ENCODE results near the gene PFN3. TPM values are rescaled to one million over a fixed set of nuclear protein-coding genes. Genes with fewer than 3 reads are reported as not detected.
A peak's percentile ranks its signal among the peaks of the same experiment; 100 is the strongest.
"Not testable (repeated sequence)": the region's sequence is repeated elsewhere in the genome, so short reads cannot be mapped to it uniquely, and the experiment has no call there.

Gene PFN3
- total RNA-seq, 2 experiments from 2014 or later: not detected

DNA sequence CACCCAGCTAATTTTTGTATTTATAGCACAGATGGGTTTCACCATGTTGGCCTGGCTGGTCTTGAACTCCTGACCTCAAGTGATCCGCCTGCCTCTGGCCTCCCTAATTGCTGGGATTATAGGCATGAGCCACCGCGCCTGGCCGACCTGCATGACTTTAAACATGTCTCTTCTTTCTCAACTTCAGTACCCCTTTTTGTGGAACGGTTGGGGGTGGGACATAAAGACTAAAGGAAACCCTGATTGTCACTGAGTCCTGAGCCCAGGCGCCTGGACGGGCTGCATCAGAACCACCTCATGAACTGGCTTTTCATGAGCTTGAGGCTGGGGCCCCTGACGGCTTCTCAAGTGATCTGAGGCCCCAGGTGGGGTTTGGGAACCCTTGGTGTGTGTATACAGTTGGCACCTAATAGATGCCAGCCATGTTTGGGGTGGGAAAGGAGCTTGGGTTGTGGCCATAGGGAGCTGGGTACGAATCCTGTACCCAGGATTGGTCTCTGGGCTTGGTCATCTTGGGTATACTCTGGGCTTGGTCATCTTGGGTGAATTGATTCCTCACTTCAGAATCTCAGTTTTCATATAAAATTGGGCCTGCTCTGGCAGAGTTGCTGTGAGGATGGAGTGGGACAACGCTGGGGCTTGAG is 28.2 kb upstream of the PFN3 start:
- CTCF ChIA-PET: interaction anchor here (0.8 to 53.2 kb wide), 7 partner anchors 16 to 60 kb away, joined by 4 to 1643 read pairs (median 7); partner anchors contain the start of genes DBN1, F12, PFN3 and PRR7
- Mint-ChIP-seq H3K27me3 (no peaks in the 10 kb centered on the region), H3K4me1 (peaks cover 66% of the 10 kb centered on the region), H3K27ac (peak overlapping the region; percentile 92), H3K36me3 (ENCODE audit: low read depth) (peaks cover 62% of the 10 kb centered on the region), H3K4me3 (peak overlapping the region; percentile 96), H3K9me3 (no peaks in the 10 kb centered on the region)
- DNase-seq: peak; percentile 6
- POLR2A ChIA-PET: no interaction called here

GRCh38 chr5:177427919-177428573 is 27.6 kb upstream of the PFN3 start:
- H3K9me3 Mint-ChIP-seq: no peaks in the 10 kb centered on the region
- peak overlapping the region; percentile 96 for H3K4me3 Mint-ChIP-seq
- H3K4me1 Mint-ChIP-seq: peaks cover 62% of the 10 kb centered on the region
- CTCF ChIA-PET: interaction anchor here (1.1 to 53.2 kb wide), 6 partner anchors 22 to 118 kb away, joined by 3 to 1643 read pairs (median 6); partner anchors contain the start of genes DBN1, F12, PFN3 and PRR7
- DNase-seq: peak; percentile 34
- POLR2A ChIA-PET: no interaction called here
- H3K36me3 Mint-ChIP-seq (ENCODE audit: low read depth): peaks cover 56% of the 10 kb centered on the region
- peak overlapping the region; percentile 92 for H3K27ac Mint-ChIP-seq
- H3K27me3 Mint-ChIP-seq: no peaks in the 10 kb centered on the region

DNA sequence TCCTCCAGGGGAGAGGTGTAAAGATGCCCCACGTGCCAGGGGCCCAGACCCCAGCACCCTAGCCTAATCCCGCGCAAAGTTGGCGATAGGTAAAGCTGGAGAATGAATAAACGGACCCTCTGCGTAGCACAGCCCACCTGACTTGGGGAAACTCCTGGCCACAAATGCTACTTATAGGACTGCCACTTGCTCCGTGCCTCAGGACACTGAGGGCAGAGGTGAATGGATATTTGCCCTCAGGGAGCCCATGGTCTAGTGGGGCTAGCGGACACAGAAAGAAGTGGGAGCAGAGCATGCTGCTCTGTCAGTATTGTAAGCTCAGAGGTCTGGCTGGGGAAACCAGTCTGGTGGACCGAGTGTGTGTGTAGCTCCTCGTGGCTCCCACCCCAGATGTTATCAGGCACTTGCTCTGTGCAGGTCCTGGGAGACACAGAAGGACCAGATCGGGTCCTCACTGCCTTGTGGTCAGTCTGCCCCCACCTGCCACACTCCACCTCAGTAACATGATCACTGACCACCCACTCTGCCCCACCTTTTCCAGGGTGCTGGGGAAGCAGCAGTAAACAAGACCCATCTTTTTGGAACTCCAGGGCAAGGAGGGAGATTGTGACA is 26.9 kb upstream of the PFN3 start:
- Mint-ChIP-seq H3K4me1 (peaks cover 59% of the 10 kb centered on the region), H3K36me3 (ENCODE audit: low read depth) (peaks cover 55% of the 10 kb centered on the region), H3K27me3 (no peaks in the 10 kb centered on the region), H3K9me3 (no peaks in the 10 kb centered on the region), H3K27ac (peak overlapping the region; percentile 92), H3K4me3 (peak overlapping the region; percentile 96)
- ChIA-PET CTCF (interaction anchor here (1.0 to 53.2 kb wide), 7 partner anchors 22 to 117 kb away, joined by 3 to 1643 read pairs (median 7); partner anchors contain the start of genes DBN1, F12, PFN3 and PRR7), POLR2A (no interaction called here)
- no peak for DNase-seq

DNA sequence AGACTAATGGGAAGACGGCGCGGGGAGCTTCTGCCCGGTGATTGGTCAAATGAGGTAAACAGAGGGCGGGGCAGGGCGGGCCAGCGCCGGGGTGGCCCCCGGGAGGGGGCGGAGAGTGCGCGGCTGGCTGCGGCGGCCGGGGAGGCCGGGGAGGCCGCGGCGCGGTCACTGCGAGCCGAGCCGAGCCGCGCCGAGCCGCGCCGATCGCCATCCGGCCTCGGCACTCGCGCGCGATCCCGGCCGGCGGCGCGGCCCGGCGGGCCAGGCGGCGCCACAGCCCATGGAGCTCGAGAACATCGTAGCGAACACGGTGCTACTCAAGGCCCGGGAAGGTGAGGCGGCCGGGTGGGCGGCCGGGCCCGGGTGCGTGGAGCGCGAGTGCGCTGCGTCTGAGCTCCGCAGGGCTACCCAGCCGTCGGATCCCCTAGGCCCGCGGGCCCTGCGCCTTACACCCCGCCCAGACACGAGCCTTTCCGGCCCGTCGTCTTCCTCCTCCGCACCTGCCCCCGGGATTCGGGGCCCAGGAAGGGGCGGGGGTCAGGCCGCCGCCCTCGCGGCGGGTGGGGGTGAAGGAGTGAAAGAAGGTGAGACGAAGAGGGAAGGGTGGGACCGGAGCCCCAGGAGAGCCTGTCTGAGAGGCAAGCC is 26.2 kb upstream of the PFN3 start, which contains the start of gene GRK6:
TSS of gene GRK6 (plus strand) at position 111 of the 645 bp plus-strand sequence. CDS start at position 281, 170 bp downstream.
- H3K9me3 Mint-ChIP-seq: peaks cover 2% of the 10 kb centered on the region
- CTCF ChIA-PET: interaction anchor here (1.0 to 53.2 kb wide), 6 partner anchors 9 to 80 kb away, joined by 3 to 1643 read pairs (median 6); partner anchors contain the start of genes DBN1, F12, PFN3 and PRR7

GRCh38 chr5:177425801-177426565 is 25.5 kb upstream of the PFN3 start:
- H3K4me3 Mint-ChIP-seq: peak overlapping the region; percentile 97
- no peaks in the 10 kb centered on the region for H3K27me3 Mint-ChIP-seq
- ChIA-PET POLR2A (no interaction called here), CTCF (interaction anchor here (1.0 to 53.2 kb wide), 6 partner anchors 9 to 116 kb away, joined by 3 to 1643 read pairs (median 6); partner anchors contain the start of genes DBN1, F12, PFN3 and PRR7)
- peaks cover 2% of the 10 kb centered on the region for H3K9me3 Mint-ChIP-seq
- peaks cover 48% of the 10 kb centered on the region for H3K4me1 Mint-ChIP-seq
- peak; percentile 100 for DNase-seq
- peak overlapping the region; percentile 93 for H3K27ac Mint-ChIP-seq
- H3K36me3 Mint-ChIP-seq (ENCODE audit: low read depth): peaks cover 42% of the 10 kb centered on the region

More for the DNA sequence above, 26.2 kb upstream of the PFN3 start, which contains the start of gene GRK6:
- Mint-ChIP-seq H3K4me3 (peak within 1 kb of the TSS; percentile 97), H3K36me3 (ENCODE audit: low read depth) (peaks cover 49% of the 10 kb centered on the region), H3K4me1 (peaks cover 55% of the 10 kb centered on the region), H3K27ac (peak within 1 kb of the TSS; percentile 93), H3K27me3 (no peaks in the 10 kb centered on the region)
- peak; percentile 81 for DNase-seq
- POLR2A ChIA-PET: no interaction called here

- H3K36me3 Mint-ChIP-seq (ENCODE audit: low read depth): peaks cover 35% of the 10 kb centered on the region
- H3K4me3 Mint-ChIP-seq: peak overlapping the region; percentile 97
- peak overlapping the region; percentile 93 for H3K27ac Mint-ChIP-seq
- no peaks in the 10 kb centered on the region for H3K27me3 Mint-ChIP-seq
- CTCF ChIA-PET: interaction anchor here (1.0 to 53.2 kb wide), 5 partner anchors 8 to 116 kb away, joined by 3 to 1643 read pairs (median 4); partner anchors contain the start of genes DBN1, F12, PFN3 and PRR7
- peaks cover 2% of the 10 kb centered on the region for H3K9me3 Mint-ChIP-seq
- H3K4me1 Mint-ChIP-seq: peaks cover 42% of the 10 kb centered on the region
- DNase-seq: no peak
- POLR2A ChIA-PET: no interaction called here
These were observed 24.8 kb upstream of the PFN3 start for GRCh38 chr5:177425196-177425800.

DNA sequence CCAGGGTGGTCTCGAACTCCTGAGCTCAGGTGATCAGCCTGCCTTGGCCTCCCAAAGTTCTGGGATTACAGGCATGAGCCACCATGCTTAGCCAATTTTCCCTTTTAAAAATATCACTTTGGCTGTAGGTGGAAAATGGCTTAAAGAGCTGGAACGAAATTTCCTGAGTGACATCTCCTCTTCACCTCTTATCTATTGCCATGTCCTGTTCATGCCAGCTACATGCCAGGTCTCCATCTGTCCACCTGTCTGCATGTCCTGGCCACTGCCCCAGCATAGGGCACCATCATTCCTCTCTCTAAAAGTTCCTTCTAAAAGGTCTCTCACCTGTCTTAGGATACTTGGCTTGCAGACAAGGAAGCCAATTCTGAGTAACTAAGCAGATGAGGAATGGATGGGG is 23.2 kb upstream of the PFN3 start:
- H3K4me1 Mint-ChIP-seq: peaks cover 25% of the 10 kb centered on the region
- peak overlapping the region; percentile 13 for H3K27ac Mint-ChIP-seq
- H3K9me3 Mint-ChIP-seq: peaks cover 2% of the 10 kb centered on the region
- POLR2A ChIA-PET: no interaction called here
- no peak for DNase-seq
- peaks cover 19% of the 10 kb centered on the region for H3K36me3 Mint-ChIP-seq (ENCODE audit: low read depth)
- no peak overlapping the region for H3K4me3 Mint-ChIP-seq
- H3K27me3 Mint-ChIP-seq: no peaks in the 10 kb centered on the region
- CTCF ChIA-PET: interaction anchor here (1.0 to 53.2 kb wide), 6 partner anchors 8 to 111 kb away, joined by 3 to 1643 read pairs (median 5); partner anchors contain the start of genes DBN1, F12, PFN3 and PRR7

DNA sequence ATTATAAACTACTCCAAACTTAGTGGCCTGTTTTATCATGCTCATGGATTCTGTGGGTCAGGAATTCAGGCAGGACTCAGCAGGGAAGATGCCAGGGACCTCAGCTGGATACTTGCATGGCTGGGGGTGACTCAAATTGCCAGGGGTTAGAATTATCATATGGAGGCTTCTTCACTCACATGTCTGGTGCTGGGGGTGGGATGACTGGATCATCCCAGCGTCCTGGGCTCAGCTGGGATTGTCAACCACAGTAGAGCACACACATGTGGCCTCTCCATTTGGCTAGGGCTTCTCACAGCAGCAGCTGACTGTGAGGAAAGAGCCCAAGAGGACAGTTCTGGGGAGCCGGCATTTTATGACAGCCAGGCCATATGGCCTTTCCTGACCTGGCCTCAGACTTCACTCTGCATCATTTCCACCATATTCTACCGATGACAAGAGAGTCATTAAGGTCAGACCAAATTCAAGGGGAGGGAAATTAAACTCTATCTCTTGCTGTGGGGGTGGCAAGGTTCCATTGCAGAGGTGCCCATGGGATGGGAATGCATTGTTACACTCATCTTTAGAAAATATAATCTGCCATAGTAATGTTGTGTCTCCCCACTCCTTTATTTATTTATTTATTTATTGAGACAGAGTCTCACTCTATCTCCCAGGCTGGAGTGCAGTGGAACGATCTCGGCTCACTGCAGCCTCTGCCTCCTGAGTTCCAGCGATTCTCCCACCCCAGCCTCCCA is 20.8 kb upstream of the PFN3 start:
- DNase-seq: no peak
- Mint-ChIP-seq H3K36me3 (ENCODE audit: low read depth) (peaks cover 3% of the 10 kb centered on the region), H3K27ac (no peak overlapping the region), H3K4me3 (no peak overlapping the region), H3K4me1 (peaks cover 22% of the 10 kb centered on the region), H3K9me3 (peaks cover 2% of the 10 kb centered on the region), H3K27me3 (no peaks in the 10 kb centered on the region)
- POLR2A ChIA-PET: no interaction called here
- CTCF ChIA-PET: interaction anchor here (1.6 to 53.2 kb wide), 3 partner anchors 16 to 38 kb away, joined by 3 to 1643 read pairs (median 304); partner anchors contain the start of genes DBN1, F12, PFN3 and PRR7

- H3K36me3 Mint-ChIP-seq (ENCODE audit: low read depth); H3K4me3 Mint-ChIP-seq; POLR2A ChIA-PET; DNase-seq; H3K27me3 Mint-ChIP-seq; H3K27ac Mint-ChIP-seq; H3K9me3 Mint-ChIP-seq: not testable (repeated sequence)
- CTCF ChIA-PET: interaction anchor here (0.7 to 53.2 kb wide), 5 partner anchors 15 to 122 kb away, joined by 3 to 1643 read pairs (median 3); partner anchors contain the start of genes DBN1, F12, PFN3 and PRR7
- peaks cover 20% of the 10 kb centered on the region for H3K4me1 Mint-ChIP-seq
These were observed 20.0 kb upstream of the PFN3 start for GRCh38 chr5:177420472-177420871.

- peaks cover 14% of the 10 kb centered on the region for H3K4me1 Mint-ChIP-seq
- ChIA-PET CTCF (interaction anchor here (1.0 to 53.2 kb wide), 4 partner anchors 13 to 50 kb away, joined by 3 to 1643 read pairs (median 154); partner anchors contain the start of genes DBN1, F12, PFN3 and PRR7), POLR2A (no interaction called here)
- H3K27ac Mint-ChIP-seq: no peak overlapping the region
- peaks cover 3% of the 10 kb centered on the region for H3K36me3 Mint-ChIP-seq (ENCODE audit: low read depth)
- no peak overlapping the region for H3K4me3 Mint-ChIP-seq
- no peaks in the 10 kb centered on the region for H3K27me3 Mint-ChIP-seq
- DNase-seq: no peak
- peaks cover 2% of the 10 kb centered on the region for H3K9me3 Mint-ChIP-seq
These were observed 18.6 kb upstream of the PFN3 start for GRCh38 chr5:177419046-177419445.

GRCh38 chr5:177417081-177417480 is 16.6 kb upstream of the PFN3 start:
- CTCF ChIA-PET: interaction anchor here (1.6 to 53.2 kb wide), 4 partner anchors 9 to 42 kb away, joined by 3 to 1643 read pairs (median 158); partner anchors contain the start of genes DBN1, F12, PFN3 and PRR7
- DNase-seq; H3K27ac Mint-ChIP-seq; H3K36me3 Mint-ChIP-seq (ENCODE audit: low read depth); H3K4me3 Mint-ChIP-seq; POLR2A ChIA-PET; H3K27me3 Mint-ChIP-seq; H3K9me3 Mint-ChIP-seq: not testable (repeated sequence)
- H3K4me1 Mint-ChIP-seq: peaks cover 29% of the 10 kb centered on the region

All from activated CD4-positive, alpha-beta T cell treated with anti-CD3 and anti-CD28 coated beads, Interleukin-2, amount 10 ng/mL, durations not matched to agents 7 days and 5 days (primary cell).